WTC11 (cell line): ENCODE data around the gene SLC7A7. TPM values are rescaled to one million over a fixed set of nuclear protein-coding genes. Genes with fewer than 3 reads are reported as not detected.

ENCODE experiments used
- ATAC-seq: fragments of 200-7000 bp; cut with Tn5 transposase; 2 replicates; pipeline ENCODE4 v1.10.0; 2021; ENCODE audit warnings: mild to moderate bottlenecking, moderate library complexity
- CTCF ChIA-PET: fragments of 300-600 bp; sonication (Branson Sonifier 250); formaldehyde crosslinking; loops from one replicate; lab custom pipeline; 2021; ENCODE audit warnings: antibody characterized with exemption; lab: Charles Lee
- POLR2A ChIA-PET: fragments of 350-600 bp; sonication (Branson Sonifier 250); formaldehyde crosslinking; loops from one replicate; lab custom pipeline; 2021; ENCODE audit warnings: antibody characterized with exemption; lab: Charles Lee
- DNase-seq: peaks from one replicate; pipeline ENCODE4 v3.0.0; 2021; ENCODE audit warnings: low spot score
- H3K27ac Mint-ChIP-seq: 2 replicates; pipeline ENCODE4 v1.8.0; 2021; ENCODE audit warnings: mixed read lengths
- H3K27me3 Mint-ChIP-seq: 2 replicates; pipeline ENCODE4 v1.8.0; 2021; ENCODE audit warnings: low read depth, mild to moderate bottlenecking, moderate library complexity, mixed read lengths
- H3K36me3 Mint-ChIP-seq: 2 replicates; pipeline ENCODE4 v1.8.0; 2021; ENCODE audit warnings: mixed read lengths
- H3K4me1 Mint-ChIP-seq: 2 replicates; pipeline ENCODE4 v1.8.0; 2022; ENCODE audit warnings: mixed read lengths
- H3K4me3 Mint-ChIP-seq: 2 replicates; pipeline ENCODE4 v1.8.0; 2021; ENCODE audit warnings: mild to moderate bottlenecking, moderate library complexity, mixed read lengths
- H3K9me3 Mint-ChIP-seq: 2 replicates; pipeline ENCODE4 v1.8.0; 2021; ENCODE audit warnings: mixed read lengths
- CBFB ChIP-seq: sonication (generic); formaldehyde crosslinking; IDR thresholded peaks from 2 replicates; pipeline ENCODE4 v1.8.1; 2022; ENCODE audit warnings: mild to moderate bottlenecking, low read depth, missing genetic modification reagents
- ESRRA ChIP-seq: sonication (generic); formaldehyde crosslinking; IDR thresholded peaks from 2 replicates; pipeline ENCODE4 v1.8.1; 2022; ENCODE audit warnings: mild to moderate bottlenecking, missing genetic modification reagents, borderline replicate concordance
- FOXK1 ChIP-seq: sonication (generic); formaldehyde crosslinking; IDR thresholded peaks from 2 replicates; pipeline ENCODE4 v1.8.0; 2022; ENCODE audit warnings: mild to moderate bottlenecking, moderate library complexity, missing genetic modification reagents
- GRHL2 ChIP-seq: fragments of 250-450 bp; sonication (Bioruptor Pico); IDR thresholded peaks from 2 replicates; pipeline ENCODE4 v1.8.0; 2022; ENCODE audit warnings: mild to moderate bottlenecking, moderate library complexity; ENCODE audit not compliant: insufficient replicate concordance, severe bottlenecking
- GTF2I ChIP-seq: fragments of 250-450 bp; sonication (Bioruptor Pico); conservative IDR thresholded peaks from 2 replicates; pipeline ENCODE4 v1.4.0; 2021; ENCODE audit warnings: mild to moderate bottlenecking
- IRF1 ChIP-seq: sonication (generic); formaldehyde crosslinking; IDR thresholded peaks from 2 replicates; pipeline ENCODE4 v1.8.0; 2023; ENCODE audit warnings: missing genetic modification reagents
- MXD4 ChIP-seq: fragments of 250-450 bp; sonication (Bioruptor Pico); IDR thresholded peaks from 2 replicates; pipeline ENCODE4 v1.8.0; 2021; ENCODE audit warnings: mild to moderate bottlenecking, moderate library complexity, borderline replicate concordance
- NFE2L1 ChIP-seq: sonication (generic); formaldehyde crosslinking; IDR thresholded peaks from 2 replicates; pipeline ENCODE4 v1.8.1; 2023; ENCODE audit warnings: missing genetic modification reagents
- NR1H2 ChIP-seq: sonication (generic); formaldehyde crosslinking; IDR thresholded peaks from 2 replicates; pipeline ENCODE4 v1.9.0; 2021; ENCODE audit warnings: mild to moderate bottlenecking, moderate library complexity, missing genetic modification reagents
- OVOL2 ChIP-seq: fragments of 250-450 bp; sonication (Bioruptor Pico); IDR thresholded peaks from 2 replicates; pipeline ENCODE4 v1.9.0; 2021; ENCODE audit warnings: mild to moderate bottlenecking, borderline replicate concordance
- SMAD3 ChIP-seq: sonication (generic); formaldehyde crosslinking; IDR thresholded peaks from 2 replicates; pipeline ENCODE4 v1.8.0; 2022; ENCODE audit warnings: missing genetic modification reagents, mild to moderate bottlenecking, borderline replicate concordance
- SMAD4 ChIP-seq: sonication (generic); formaldehyde crosslinking; IDR thresholded peaks from 2 replicates; pipeline ENCODE4 v1.8.0; 2022; ENCODE audit warnings: mild to moderate bottlenecking, missing genetic modification reagents
- STAT6 ChIP-seq: sonication (generic); formaldehyde crosslinking; conservative IDR thresholded peaks from 2 replicates; pipeline ENCODE4 v1.8.1; 2023; ENCODE audit warnings: mild to moderate bottlenecking, low read depth, missing genetic modification reagents, moderate library complexity
- TCF7 ChIP-seq: sonication (generic); formaldehyde crosslinking; IDR thresholded peaks from 2 replicates; pipeline ENCODE4 v1.8.0; 2022; ENCODE audit warnings: mild to moderate bottlenecking, low read depth, missing genetic modification reagents, moderate library complexity
- TEAD1 ChIP-seq: sonication (generic); formaldehyde crosslinking; IDR thresholded peaks from 2 replicates; pipeline ENCODE4 v1.8.0; 2022; ENCODE audit warnings: mild to moderate bottlenecking, missing genetic modification reagents
- TEAD4 ChIP-seq: sonication (generic); formaldehyde crosslinking; IDR thresholded peaks from 2 replicates; pipeline ENCODE4 v1.8.0; 2022; ENCODE audit warnings: mild to moderate bottlenecking, missing genetic modification reagents
- ZNF138 ChIP-seq: sonication (generic); formaldehyde crosslinking; conservative IDR thresholded peaks from 2 replicates; pipeline ENCODE4 v1.8.1; 2022; ENCODE audit warnings: mild to moderate bottlenecking, moderate library complexity, missing genetic modification reagents
- ZNF232 ChIP-seq: sonication (generic); formaldehyde crosslinking; IDR thresholded peaks from 2 replicates; pipeline ENCODE4 v1.8.0; 2022; ENCODE audit warnings: mild to moderate bottlenecking, missing genetic modification reagents
- ZNF396 ChIP-seq: fragments of 250-450 bp; sonication (Bioruptor Pico); IDR thresholded peaks from 2 replicates; pipeline ENCODE4 v1.8.0; 2021; ENCODE audit warnings: mild to moderate bottlenecking, moderate library complexity, borderline replicate concordance
- ZNF425 ChIP-seq: fragments of 250-450 bp; sonication (Bioruptor Pico); conservative IDR thresholded peaks from 2 replicates; pipeline ENCODE4 v1.9.0; 2021; ENCODE audit warnings: mild to moderate bottlenecking
- total RNA-seq: library from RNA; stranded (reverse); gene quantifications from 3 replicates; pipeline ENCODE4 v1.2.3, GENCODE V29; 2021

The SLC7A7 gene
- total RNA-seq, 1 experiment from 2014 or later: 4.3 TPM

- TF ChIP-seq SMAD4 (CRISPR knock-in tag) (no peak), GRHL2 (CRISPR knock-in tag) (no peak), NR1H2 (CRISPR knock-in tag) (no peak), ZNF425 (CRISPR knock-in tag) (no peak), CBFB (no peak)
- TF ChIP-seq, all 79 proteins: peak for 0
Observed at GRCh38 chr14:22847661-22848341, 32.6 kb upstream of the SLC7A7 start (continued).

GRCh38 chr14:22846811-22847307, 31.6 kb upstream of the SLC7A7 start:
- Mint-ChIP-seq H3K27me3 (no peaks in the 10 kb centered on the region), H3K4me1 (peaks cover 24% of the 10 kb centered on the region), H3K9me3 (no peaks in the 10 kb centered on the region), H3K27ac (no peak overlapping the region), H3K4me3 (no peak overlapping the region), H3K36me3 (peaks cover 39% of the 10 kb centered on the region)
- ChIA-PET POLR2A (interaction anchor here (2.4 kb wide), 1 partner anchor 24 kb away, joined by 9 read pairs; no protein-coding TSS in a partner anchor), CTCF (interaction anchor here (1.3 to 10.1 kb wide), 4 partner anchors 11 to 276 kb away, joined by 6 to 280 read pairs (median 74); partner anchors contain the start of gene MMP14)
- ATAC-seq (no peak), DNase-seq (no peak)
- TF ChIP-seq ESRRA (CRISPR knock-in tag) (no peak), OVOL2 (no peak), MXD4 (CRISPR knock-in tag) (no peak), NFE2L1 (no peak), ZNF138 (CRISPR knock-in tag) (no peak), SMAD3 (no peak)

- POLR2A ChIA-PET: no interaction called here
- H3K36me3 Mint-ChIP-seq: peaks cover 44% of the 10 kb centered on the region
- TF ChIP-seq GTF2I (CRISPR knock-in tag) (no peak), TCF7 (CRISPR knock-in tag) (no peak), TEAD1 (no peak)
- TF ChIP-seq, all 79 proteins: peak for 0
- Mint-ChIP-seq H3K9me3 (no peaks in the 10 kb centered on the region), H3K4me3 (no peak overlapping the region), H3K4me1 (peaks cover 24% of the 10 kb centered on the region), H3K27ac (no peak overlapping the region), H3K27me3 (no peaks in the 10 kb centered on the region)
- ATAC-seq (no peak), DNase-seq (no peak)
- CTCF ChIA-PET: interaction anchor here (10.1 kb wide), 1 partner anchor 24 kb away, joined by 280 read pairs; no protein-coding TSS in a partner anchor
Observed at GRCh38 chr14:22845821-22846625, 30.8 kb upstream of the SLC7A7 start.

- ChIA-PET CTCF (interaction anchor here (2.0 kb wide), 1 partner anchor 8 kb away, joined by 10 read pairs; no protein-coding TSS in a partner anchor), POLR2A (interaction anchor here (0.6 kb wide), 1 partner anchor 31 kb away, joined by 5 read pairs; no protein-coding TSS in a partner anchor)
- H3K4me1 Mint-ChIP-seq: peaks cover 24% of the 10 kb centered on the region
- peaks cover 44% of the 10 kb centered on the region for H3K36me3 Mint-ChIP-seq
- H3K27me3 Mint-ChIP-seq: no peaks in the 10 kb centered on the region
- DNase-seq: no peak
- no peak for ATAC-seq
- H3K27ac Mint-ChIP-seq: no peak overlapping the region
- H3K4me3 Mint-ChIP-seq: no peak overlapping the region
- no peaks in the 10 kb centered on the region for H3K9me3 Mint-ChIP-seq
- no peak for TF ChIP-seq STAT6 (CRISPR knock-in tag)
- TF ChIP-seq ZNF232 (CRISPR knock-in tag): no peak
- no peak for TF ChIP-seq TEAD4 (CRISPR knock-in tag)
- no peak for TF ChIP-seq ZNF396
- TF ChIP-seq FOXK1: no peak
- no peak for TF ChIP-seq IRF1
Observed at GRCh38 chr14:22845103-22845394, 29.8 kb upstream of the SLC7A7 start.
